GM12892 (cell line): ENCODE measurements around the gene ESAM.

ENCODE experiments used
- POLR2A ChIP-seq: IDR thresholded peaks from 2 replicates; pipeline ENCODE4 v1.6.1; 2011; ENCODE audit warnings: low read depth, low read length, control low read depth
- POLR2AphosphoS5 ChIP-seq: IDR thresholded peaks from 2 replicates; pipeline ENCODE4 v1.6.1; 2011; ENCODE audit warnings: low read depth, low read length, control low read depth

GRCh38 chr11:124743050-124743449 is 19.0 kb downstream of the ESAM start:
- TF ChIP-seq POLR2AphosphoS5 (no peak), POLR2A (no peak)
